Stimulated activated CD4-positive, alpha-beta T cell treated with anti-CD3 and anti-CD28 coated beads, Interleukin-15, amount 100 ng/mL, for 1 hour (primary cell): ENCODE results near the gene GRK6.

ENCODE experiments used
- DNase-seq, 2 donors: peaks; one replicate each; pipeline ENCODE4 v3.0.0-alpha.2; 2020; ENCODE audit warnings: low read depth in 1 of 2, low spot score in 1 of 2

Gene GRK6

DNA sequence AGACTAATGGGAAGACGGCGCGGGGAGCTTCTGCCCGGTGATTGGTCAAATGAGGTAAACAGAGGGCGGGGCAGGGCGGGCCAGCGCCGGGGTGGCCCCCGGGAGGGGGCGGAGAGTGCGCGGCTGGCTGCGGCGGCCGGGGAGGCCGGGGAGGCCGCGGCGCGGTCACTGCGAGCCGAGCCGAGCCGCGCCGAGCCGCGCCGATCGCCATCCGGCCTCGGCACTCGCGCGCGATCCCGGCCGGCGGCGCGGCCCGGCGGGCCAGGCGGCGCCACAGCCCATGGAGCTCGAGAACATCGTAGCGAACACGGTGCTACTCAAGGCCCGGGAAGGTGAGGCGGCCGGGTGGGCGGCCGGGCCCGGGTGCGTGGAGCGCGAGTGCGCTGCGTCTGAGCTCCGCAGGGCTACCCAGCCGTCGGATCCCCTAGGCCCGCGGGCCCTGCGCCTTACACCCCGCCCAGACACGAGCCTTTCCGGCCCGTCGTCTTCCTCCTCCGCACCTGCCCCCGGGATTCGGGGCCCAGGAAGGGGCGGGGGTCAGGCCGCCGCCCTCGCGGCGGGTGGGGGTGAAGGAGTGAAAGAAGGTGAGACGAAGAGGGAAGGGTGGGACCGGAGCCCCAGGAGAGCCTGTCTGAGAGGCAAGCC, at the start of gene GRK6:
GRK6 (plus strand) TSS at position 111 of the 645 bp plus-strand sequence; CDS start at position 281, 170 bp downstream.
- peak; percentile 52 to 58 for DNase-seq

DNA sequence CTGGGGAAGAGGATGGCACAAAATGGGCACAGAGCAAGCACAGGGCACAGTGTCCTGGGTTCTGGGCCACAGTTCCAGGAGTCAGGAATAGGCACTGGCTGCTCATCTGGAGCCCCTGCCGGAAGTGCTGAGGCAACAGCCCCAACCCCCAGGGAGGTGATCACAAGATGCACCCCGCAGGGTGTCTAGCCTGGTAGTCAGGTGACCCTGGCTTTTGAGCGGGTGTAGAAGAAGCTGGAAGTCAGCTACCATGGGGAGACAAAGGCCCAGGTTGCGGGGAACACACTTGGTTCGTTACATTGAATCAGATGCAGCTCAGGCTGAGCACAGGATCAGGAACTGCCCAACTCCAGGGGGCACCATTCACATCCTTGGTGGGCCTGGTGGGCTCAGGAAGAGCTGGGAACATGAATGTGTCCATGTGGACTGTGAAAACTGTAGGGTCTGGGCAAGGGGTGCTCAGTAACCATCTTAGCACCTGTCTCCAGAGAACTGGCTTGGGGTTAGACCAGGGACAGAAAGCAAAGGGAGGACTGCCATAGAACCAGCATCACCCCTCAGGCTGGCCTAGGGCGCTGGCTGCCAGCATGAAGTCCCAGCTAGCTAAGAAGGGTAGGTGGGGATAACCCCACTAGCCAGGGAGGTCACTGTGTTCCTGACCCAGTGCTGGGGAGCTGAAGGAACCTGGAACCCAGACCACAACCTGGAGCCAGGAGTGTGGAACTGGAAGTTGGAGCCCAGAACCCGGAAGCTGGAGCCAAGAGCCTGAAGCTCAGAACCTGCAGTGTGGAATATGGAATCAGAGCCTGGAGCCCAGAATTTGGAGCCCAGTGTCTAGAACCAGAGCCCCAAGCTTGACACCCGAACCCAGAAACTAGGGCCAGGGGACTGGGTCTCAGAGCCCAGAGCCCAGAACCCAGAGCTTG, 48.4 kb upstream of the GRK6 start:
- no peak for DNase-seq

DNA sequence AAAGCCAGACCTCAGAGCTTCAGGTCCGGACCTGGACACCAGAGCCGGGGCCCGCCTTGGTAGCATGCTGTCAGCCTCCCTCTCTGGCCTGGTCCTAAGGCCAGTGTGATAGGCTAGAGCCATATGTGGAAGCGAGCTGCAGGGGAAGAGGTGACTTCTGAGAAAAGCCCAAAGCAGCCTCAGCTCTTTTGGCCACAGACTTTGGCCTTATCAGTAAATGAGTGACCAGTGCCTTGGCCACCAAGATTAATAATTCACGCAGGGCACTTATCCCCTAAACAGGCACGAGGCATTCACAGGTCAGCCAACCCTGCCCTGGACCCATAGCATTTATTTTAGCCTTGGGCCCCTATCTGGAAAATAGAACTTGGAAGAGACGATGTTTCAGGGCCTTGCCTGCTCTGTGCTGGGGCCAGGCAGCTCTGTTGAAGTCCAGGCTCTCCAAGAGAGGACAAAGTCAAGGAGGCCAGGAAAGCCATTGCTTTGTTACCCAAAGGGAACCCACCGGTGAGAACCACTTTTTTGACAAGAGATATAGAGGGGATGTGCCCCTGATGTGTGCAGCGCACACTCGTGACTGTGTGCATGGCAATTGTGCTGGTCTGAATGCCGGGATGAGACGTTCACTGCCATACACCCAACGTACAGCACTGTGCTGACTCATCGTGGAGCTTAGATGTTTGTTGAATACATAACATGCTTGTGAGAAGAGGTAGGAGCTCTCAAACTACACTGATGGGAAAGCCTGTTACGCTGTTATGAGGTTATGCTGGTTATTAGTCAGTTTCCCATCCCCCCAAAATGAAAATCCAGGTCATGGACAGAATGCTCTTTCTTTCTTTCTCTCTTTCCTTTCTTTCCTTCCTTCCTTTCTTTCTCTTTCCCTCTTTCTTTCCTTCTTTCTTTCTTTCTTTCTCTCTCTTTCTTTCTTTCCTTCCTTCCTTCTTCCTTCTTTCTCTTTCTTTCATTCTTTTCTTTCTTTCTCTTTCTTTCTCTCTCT, 47.3 kb upstream of the GRK6 start:
- no peak for DNase-seq

DNA sequence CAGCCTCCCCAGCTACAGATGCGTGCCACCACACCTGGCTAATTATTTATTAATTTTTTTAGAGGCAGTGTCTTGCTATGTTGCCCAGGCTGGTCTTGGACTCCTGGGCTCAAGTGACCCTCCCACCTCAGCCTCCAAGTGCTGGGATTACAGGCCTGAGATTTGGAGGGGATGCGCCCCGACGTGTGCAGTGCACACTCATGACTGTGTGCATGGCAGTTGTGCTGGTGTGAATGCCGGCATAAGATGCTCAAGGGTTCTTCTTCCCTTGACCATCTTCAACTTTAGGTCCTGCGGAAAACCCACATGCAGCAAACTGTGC, 45.7 kb upstream of the GRK6 start:
- DNase-seq, result no peak

DNA sequence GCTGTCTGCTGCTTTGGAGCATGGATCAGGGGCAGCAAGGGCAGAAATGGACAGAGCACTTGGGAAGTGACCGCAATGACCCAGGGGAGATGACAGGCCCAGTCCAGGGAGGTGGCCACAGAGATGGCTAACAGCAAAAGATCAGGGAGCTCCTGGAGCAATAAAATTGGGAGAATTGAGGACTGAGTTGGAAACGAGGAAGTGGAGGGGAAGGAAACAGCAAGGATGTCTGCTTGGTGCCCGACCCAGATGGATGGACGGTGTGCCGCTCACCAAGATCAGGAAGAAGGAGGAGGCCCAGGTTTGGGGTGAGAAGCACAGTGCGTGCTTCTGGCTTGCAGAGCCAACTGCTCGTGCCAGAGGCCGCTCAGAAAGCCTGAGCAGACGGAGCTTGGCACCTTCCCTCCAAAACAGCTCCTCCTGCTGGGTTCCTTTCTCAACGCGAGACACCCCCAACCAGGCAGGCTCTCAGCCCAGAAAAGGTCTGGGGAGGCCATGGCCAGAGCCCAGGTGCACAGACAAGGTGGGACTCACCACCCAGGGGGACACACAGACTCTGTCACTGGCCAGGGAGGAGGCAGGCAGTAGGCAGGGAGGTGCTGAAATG, 44.0 kb upstream of the GRK6 start:
- DNase-seq, result no peak

DNA sequence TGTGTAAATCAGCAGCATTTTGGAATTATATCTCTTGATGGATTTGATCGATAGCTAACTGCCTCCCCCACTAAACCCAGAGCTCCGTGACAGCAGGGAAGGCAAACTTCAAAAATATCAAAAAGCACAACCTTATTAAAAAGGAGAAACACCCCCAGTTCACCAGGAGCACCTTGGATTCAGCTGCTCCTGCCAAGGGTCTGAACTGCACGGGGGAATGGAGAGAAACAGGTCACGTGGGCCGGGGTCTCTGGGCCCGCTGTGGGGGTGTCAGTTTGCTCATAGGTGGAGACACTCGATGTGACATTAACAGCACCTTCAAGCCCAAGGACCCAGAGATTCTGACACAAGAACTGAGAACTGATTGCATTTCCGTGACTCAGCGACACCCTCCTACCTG, 43.3 kb upstream of the GRK6 start:
- no peak for DNase-seq

DNA sequence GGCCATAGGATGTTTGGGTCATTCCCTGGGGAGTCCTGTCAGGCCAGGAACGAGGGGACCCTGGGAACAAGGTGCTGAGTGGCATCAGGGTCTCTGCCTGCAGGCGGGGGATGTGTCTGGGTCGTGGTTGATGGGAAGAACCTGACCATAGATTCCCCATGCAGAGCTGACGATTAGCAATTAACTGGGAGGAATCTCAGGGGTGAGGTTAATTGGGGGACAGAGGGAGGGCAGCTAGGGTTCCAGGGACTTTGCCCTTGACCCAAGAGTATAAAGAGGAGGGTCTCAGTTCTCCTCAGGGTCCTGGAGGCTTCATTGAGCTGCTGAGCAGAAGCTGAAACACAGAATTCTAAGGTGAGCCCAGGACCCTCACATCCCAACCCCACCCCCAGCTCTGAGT, 42.3 kb upstream of the GRK6 start, which contains the start of gene SLC34A1:
SLC34A1 (plus strand) TSS at position 301 of the 400 bp plus-strand sequence. CDS start 1,308 bp downstream, outside the sequence.
- DNase-seq, result no peak

DNA sequence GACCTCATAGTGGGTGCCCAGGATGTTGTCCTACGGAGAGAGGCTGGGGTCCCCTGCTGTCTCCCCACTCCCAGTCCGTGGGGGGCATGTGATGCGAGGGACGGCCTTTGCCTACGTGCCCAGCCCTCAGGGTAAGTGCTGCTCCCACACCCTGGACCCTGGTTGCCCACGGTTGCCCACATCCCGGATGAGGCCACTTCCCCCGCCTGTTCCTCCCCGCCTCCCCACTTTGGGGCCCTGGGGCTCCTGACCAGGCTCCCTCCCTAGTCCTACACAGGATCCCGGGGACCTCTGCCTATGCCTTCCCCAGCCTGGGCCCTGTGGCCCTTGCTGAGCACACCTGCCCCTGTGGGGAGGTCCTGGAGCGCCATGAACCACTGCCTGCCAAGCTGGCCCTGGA, 40.8 kb upstream of the GRK6 start:
- DNase-seq, result no peak

DNA sequence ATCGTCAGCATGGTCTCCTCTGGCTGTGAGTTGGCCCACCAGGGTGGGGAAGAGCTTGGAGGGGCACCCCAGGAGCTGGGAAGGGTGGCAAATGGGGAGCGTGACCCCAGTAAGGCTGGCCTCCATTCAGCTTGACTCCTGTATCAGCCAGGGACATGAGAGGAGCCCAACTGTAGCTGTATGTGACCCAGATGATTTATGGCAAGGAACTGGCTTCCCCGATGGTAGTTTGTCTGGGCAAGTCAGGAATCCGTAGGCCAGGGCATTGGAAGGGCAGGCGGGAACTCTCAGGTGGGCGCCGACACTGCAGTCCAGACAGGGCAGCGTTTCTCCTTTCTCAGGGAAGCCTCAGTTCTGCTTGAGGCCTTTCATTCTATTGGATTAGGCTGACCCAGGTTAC, 39.9 kb upstream of the GRK6 start:
- no peak for DNase-seq

DNA sequence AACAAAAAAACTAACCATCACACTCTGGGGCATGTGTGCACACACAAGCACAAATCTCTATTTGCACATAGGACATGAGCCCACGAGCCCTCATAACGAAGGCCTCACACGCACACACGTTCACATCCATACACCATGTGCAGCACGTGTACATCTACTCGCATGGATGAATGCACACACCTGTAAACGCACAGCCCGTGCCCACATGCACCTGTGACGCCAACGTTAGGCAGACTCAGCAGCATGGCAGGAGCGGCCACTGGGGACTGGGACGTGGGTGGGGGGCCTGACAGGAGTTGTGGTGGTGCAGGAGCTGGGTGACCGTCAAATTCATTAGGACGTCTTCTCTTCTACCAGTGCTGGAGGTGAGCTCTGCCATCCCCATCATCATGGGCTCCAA, 39.1 kb upstream of the GRK6 start:
- DNase-seq, result no peak

DNA sequence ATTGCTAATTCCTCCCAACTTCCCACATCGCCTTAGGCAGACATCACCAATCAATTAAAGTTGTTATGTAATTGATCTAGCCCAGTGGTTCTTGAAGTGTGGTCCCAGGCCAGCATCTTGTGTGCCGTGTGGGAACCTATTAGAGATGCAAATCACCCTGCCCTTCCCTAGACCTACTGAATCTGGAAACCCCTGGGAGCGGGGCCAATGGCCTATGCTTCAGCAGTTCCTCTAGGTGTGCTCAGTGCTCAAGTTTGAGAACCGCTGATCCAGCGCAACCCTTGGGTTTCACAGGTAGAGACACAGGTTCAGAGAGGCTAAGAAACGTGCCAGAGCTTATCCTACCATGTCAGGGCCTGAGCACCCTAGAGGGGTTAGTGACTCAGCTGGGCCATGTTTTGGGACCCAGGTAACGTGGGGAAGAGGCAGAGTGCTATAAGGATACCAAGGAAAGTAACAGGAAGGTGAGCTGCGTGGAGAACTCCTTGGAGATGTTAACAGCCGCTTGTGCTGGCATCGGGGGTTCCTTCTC, 37.9 kb upstream of the GRK6 start:
- DNase-seq, result no peak

DNA sequence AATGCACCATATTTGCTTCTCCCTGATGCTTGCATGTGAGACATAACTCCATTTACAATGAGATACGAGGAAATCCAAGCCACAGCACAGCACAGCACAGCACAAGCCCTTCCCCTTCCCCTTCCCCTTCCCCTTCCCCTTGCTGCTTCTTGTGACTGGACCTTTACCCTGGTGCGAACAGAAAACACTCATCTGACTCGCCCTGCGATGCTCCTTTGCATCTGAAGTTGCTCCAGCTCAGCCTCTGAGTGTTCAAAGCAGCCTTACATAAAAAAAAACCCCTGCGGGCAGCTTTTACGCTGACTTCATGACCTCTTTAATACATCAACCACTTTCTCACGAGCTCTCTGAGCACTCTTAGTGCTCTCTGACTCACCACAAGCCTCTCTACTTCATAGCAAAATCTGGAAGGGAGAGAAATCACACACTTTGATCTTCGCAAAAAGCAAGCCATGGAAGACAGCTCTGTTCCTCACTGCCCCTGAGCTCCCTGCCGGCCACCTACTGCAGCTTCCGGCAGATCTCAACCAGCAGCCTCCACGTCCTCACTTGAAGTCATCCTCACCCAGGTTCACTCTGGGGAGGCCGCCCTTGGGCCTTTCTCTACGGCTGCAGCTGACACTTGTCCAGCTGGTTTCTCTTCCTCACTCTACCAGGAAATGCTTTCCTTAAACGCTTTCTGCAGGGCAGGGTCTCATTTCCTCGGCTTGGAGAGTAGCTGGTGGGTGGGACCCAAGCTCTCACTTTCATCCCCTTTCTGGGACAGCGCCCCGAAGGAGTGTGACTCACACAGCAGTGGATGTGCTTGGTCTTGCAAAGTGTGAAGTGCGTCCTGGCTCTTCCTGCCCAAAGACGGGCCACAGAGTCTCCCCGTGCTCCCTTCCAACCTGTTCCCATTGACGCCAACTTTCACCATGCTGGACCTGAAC, 37.0 kb upstream of the GRK6 start:
- DNase-seq, result peak in 1 of 2 donors; percentile 15

DNA sequence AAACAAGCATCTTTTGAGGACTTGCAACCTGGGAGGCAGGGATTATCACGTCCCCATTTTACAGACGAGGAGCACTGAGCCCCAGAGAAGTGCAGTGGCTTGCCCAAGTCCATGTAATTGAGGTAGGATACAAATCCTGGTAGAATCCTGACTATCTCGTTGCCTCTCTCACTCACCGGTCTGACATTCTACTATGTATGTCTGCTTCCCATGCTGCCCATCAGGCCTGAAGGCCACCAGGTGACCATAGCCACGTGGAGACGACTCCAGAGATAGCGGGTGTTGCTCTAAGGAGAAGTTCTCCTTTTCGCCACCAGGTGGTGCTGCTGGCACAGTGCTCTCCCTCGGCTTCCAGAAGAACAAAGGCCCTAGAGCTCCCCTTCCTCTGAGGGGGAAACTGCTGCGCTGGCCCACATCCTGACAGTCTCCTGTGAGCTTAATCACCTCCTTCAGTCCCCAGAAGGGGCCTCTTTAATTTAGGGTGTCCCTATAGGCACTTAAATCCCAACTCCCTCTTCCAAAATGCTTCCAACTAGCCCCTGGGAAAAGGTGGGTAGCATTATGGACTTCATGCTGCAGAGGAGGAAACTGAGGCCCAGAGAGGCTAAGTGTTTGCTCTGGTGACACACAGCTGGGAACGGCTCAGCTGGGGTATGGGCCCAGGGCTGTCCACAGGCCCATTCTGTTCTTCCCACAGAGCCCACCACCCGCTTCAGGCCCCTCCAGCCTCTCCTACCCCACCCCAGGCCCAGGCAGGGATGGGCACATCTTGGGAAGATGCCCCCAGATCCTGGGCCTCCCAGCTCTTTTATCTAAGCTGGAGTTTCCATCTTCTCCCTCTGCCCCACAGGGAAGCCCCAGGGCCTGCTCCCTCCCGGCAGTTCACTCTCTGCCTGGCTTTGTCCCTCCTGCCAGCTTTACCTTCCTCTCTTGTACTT, 35.8 kb upstream of the GRK6 start:
- peak; percentile 72 to 79 for DNase-seq

DNA sequence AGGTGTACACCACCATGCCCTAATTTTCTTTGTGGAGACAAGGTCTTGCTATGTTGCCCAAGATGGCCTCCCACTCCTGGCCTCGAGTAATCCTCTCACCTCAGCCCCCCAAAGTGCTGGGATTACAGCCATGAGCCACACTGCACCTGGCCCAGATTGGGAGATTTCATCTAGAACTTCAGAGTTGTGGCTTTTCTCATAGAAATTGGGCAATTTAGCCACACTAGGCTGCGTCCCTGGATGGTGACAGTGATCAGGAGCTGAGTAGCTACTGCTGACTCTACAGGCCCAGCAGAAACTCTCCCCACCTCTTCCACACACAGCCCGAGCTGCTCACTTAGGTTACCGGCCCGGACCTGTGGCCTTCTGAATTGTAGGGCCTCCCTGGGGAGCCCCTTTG, 33.7 kb upstream of the GRK6 start:
- no peak for DNase-seq

DNA sequence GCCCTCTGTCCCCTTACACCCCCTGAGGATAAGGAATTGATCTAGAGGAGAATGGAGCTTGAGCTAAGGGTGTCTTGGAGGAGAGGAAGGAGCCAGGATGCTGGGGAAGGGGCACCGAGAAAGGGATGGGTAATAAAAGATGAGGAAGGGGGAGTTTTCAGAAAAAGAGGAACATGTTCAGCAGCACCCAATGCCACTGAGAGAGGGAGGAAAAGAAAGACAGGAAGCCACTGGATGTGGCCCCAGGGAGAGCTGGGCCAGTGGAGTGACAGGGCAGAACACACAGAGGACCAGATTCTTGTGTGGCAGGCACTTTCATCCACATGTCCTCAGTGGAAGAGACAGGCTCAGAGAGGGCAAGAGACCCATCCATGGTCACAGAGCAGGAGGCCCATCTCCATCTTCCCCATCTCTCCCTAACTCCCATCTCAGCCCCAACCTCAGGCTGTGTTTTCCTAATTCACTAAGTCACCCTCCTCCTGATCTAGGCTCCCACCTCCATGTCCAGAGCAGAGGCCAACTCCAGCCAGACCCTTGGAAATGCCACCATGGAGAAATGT, 33.2 kb upstream of the GRK6 start:
- DNase-seq, result no peak

DNA sequence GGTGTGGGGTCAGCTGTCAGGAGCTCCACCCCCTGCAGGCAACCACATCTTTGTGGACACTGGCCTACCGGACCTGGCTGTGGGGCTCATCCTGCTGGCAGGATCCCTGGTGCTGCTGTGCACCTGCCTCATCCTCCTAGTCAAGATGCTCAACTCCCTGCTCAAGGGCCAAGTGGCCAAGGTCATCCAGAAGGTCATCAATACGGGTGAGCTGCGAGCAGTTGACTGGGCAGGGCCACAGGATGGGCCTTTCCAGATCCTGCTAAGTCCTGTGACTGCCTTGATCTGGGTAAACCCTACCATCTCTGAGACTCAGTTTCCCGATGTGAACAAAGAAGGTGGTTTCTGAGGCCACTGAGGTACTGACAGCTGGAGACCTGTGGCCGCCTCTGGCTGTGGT, 32.5 kb upstream of the GRK6 start:
- DNase-seq, result no peak

DNA sequence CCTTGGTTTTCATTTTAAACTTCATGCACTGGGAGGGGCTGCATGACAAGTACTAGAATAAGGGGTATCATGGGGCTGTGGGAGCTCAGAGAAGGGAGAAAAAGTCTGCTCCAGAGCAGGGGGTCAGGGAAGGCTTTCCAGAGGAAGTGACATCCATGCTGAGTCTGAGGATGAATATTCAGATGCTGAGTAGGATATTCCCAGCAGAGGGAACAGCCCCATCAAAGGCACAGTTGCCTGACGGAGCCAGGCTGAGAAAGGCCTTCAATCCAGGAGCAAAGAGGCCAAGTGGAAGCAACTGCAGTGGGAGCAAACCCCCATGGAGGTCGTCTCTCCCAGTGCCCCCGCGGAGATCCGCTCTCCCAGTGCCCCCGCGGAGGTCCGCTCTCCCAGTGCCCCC, 30.4 kb upstream of the GRK6 start:
- DNase-seq, result no peak

DNA sequence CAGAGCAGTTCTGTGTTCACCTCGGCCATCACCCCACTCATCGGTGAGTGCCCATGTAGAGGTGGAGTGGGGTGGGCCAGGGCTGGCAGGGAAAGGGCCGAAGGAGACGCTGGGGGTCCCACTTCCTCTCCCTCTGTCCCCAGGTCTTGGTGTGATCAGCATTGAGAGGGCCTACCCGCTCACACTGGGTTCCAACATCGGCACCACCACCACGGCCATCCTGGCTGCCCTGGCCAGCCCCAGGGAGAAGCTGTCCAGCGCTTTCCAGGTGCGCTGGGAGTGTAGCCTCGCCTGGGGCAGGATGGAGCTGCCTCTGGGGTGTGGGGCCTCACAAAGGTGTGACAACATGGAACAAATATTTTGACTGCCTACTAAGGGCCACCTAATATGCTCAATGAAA, 29.7 kb upstream of the GRK6 start:
- DNase-seq, result no peak
